Keratinocyte (primary cell): ENCODE data around the gene OR2D3. TPM values are rescaled to one million over a fixed set of nuclear protein-coding genes. Genes with fewer than 3 reads are reported as not detected.

Source experiments
- DNase-seq: peaks from one replicate; pipeline ENCODE4 v3.0.0-alpha.2; 2011; ENCODE audit warnings: low read depth, missing footprints, low spot score
- FAIRE-seq: peaks from 2 replicates; lab custom pipeline; 2011; peaks lifted over from hg19 to GRCh38; lab: Jason Lieb, UNC
- H2AFZ ChIP-seq: 2 replicates; pipeline ENCODE4 v1.6.0; 2012; ENCODE audit warnings: low read length, control low read depth, inconsistent platforms; ENCODE audit not compliant: control insufficient read depth
- H3K27ac ChIP-seq: 2 replicates; pipeline ENCODE4 v1.5.1; 2011; ENCODE audit warnings: low read length; ENCODE audit not compliant: control insufficient read depth, insufficient read depth
- H3K27me3 ChIP-seq: 3 replicates; pipeline ENCODE4 v1.6.0; 2011; ENCODE audit warnings: low read length; ENCODE audit not compliant: control insufficient read depth, insufficient read depth; ENCODE audit errors: extremely low read depth
- H3K36me3 ChIP-seq, 2 experiments: 2 replicates in 1 of 2; 3 replicates in 1 of 2; pipeline ENCODE4 v1.5.1; 2011; ENCODE audit warnings: low read length in 2 of 2, mild to moderate bottlenecking in 1 of 2; ENCODE audit not compliant: control insufficient read depth in 2 of 2, insufficient read depth in 2 of 2; ENCODE audit errors: extremely low read depth in 1 of 2
- H3K4me1 ChIP-seq: 3 replicates; pipeline ENCODE4 v1.5.1; 2011; ENCODE audit warnings: low read length; ENCODE audit not compliant: control insufficient read depth, insufficient read depth; ENCODE audit errors: extremely low read depth
- H3K4me2 ChIP-seq: 3 replicates; pipeline ENCODE4 v1.6.0; 2011; ENCODE audit warnings: low read depth, low read length; ENCODE audit not compliant: control insufficient read depth, insufficient read depth; ENCODE audit errors: extremely low read depth
- H3K4me3 ChIP-seq, 3 experiments: fragments of 200-600 bp in 1 of 3; sonication (generic) in 1 of 3; 2 replicates in 2 of 3; 3 replicates in 1 of 3; pipeline ENCODE4 v1.5.1; 2011 to 2016; ENCODE audit warnings: low read length in 3 of 3, mild to moderate bottlenecking in 3 of 3, control low read depth in 2 of 3, inconsistent platforms in 1 of 3, low read depth in 1 of 3, mixed read lengths in 1 of 3, mixed run types in 1 of 3, moderate library complexity in 1 of 3; ENCODE audit not compliant: control insufficient read depth in 2 of 3, insufficient read depth in 2 of 3; ENCODE audit errors: extremely low read depth in 1 of 3
- H3K79me2 ChIP-seq: 2 replicates; pipeline ENCODE4 v1.6.0; 2012; ENCODE audit warnings: low read length; ENCODE audit not compliant: control insufficient read depth, insufficient read depth
- H3K9ac ChIP-seq: 3 replicates; pipeline ENCODE4 v1.6.0; 2011; ENCODE audit warnings: low read length; ENCODE audit not compliant: control insufficient read depth, insufficient read depth; ENCODE audit errors: extremely low read depth
- H3K9me1 ChIP-seq: 3 replicates; pipeline ENCODE4 v1.6.0; 2011; ENCODE audit warnings: low read length; ENCODE audit not compliant: control insufficient read depth, insufficient read depth; ENCODE audit errors: extremely low read depth
- H3K9me3 ChIP-seq: 2 replicates; pipeline ENCODE4 v1.5.1; 2012; ENCODE audit warnings: low read depth, low read length; ENCODE audit not compliant: control insufficient read depth
- H4K20me1 ChIP-seq: 3 replicates; pipeline ENCODE4 v1.6.0; 2011; ENCODE audit warnings: low read length; ENCODE audit not compliant: control insufficient read depth, insufficient read depth; ENCODE audit errors: extremely low read depth
- CTCF ChIP-seq, 3 experiments: IDR thresholded peaks in 1 of 3; conservative IDR thresholded peaks in 1 of 3; optimal IDR thresholded peaks in 1 of 3; 2 replicates in 2 of 3; 3 replicates in 1 of 3; pipeline versions ENCODE3 to v1.5.1; 2011; ENCODE audit warnings: low read length in 3 of 3, mild to moderate bottlenecking in 3 of 3, moderate library complexity in 2 of 3, control low read depth in 1 of 3, inconsistent platforms in 1 of 3; ENCODE audit not compliant: insufficient read depth in 2 of 3; ENCODE audit errors: extremely low read depth in 1 of 3
- EZH2 ChIP-seq: IDR thresholded peaks from one replicate; pipeline ENCODE4 v1.6.1; 2012; ENCODE audit warnings: inconsistent platforms, mild to moderate bottlenecking, low read length, moderate library complexity
- dilution Hi-C: fragments of 300-500 bp; cut with MboI; formaldehyde crosslinking; loops from one replicate; pipeline ENCODE4 v1.7.0; 2020; ENCODE audit warnings: low sequenced_read_pairs; ENCODE audit not compliant: extremely low pct_ligation_motif_present
- polyA plus RNA-seq, 5 experiments: library from polyadenylated mRNA; depleted of rRNA in 3 of 5; stranded (reverse) in 3 of 5; stranded (forward) in 1 of 5; unstranded in 1 of 5; fragments of >200 nt; gene quantifications; 1 replicate in 1 of 5; 2 replicates in 3 of 5; 3 replicates in 1 of 5; pipeline versions ENCODE4 v1.2.1 to v1.2.3, GENCODE V29; 2011 to 2012; ENCODE audit warnings: missing spikeins in 2 of 5, low read depth in 1 of 5, low replicate concordance in 1 of 5

OR2D3 gene
- polyA plus RNA-seq, 1 donor (not counting 4 experiments of a cell fraction or from before 2014, with no cell fraction given) = not detected

GRCh38 chr11:6892400-6892799, 28.4 kb upstream of the OR2D3 start, which contains the start of gene OR2D2:
OR2D2 (minus strand) TSS chr11:6892500; CDS start chr11:6892500, 0 bp downstream.
- Histone ChIP-seq H3K4me3 (no peak within 1 kb of the TSS), H3K4me1 (no peaks in the 10 kb centered on the region), H3K27ac (no peak within 1 kb of the TSS), H3K79me2 (no peaks in the 10 kb centered on the region), H3K9me1 (no peaks in the 10 kb centered on the region), H3K9ac (no peak within 1 kb of the TSS), H4K20me1 (no peaks in the 10 kb centered on the region), H3K36me3 (no peaks in the 10 kb centered on the region), H3K27me3 (no peaks in the 10 kb centered on the region), H3K9me3 (no peaks in the 10 kb centered on the region), H3K4me2 (no peak within 1 kb of the TSS), H2AFZ (no peak within 1 kb of the TSS)
- dilution Hi-C loops = no loop called here
- DNase-seq (no peak), FAIRE-seq (no peak)
- no peak for TF ChIP-seq CTCF (optimal IDR thresholded peaks at IDR 0.05 in 1 of 3, IDR thresholded peaks at IDR 0.05 in 1 of 3, conservative IDR thresholded peaks at IDR 0.05 in 1 of 3; ENCODE audit: extremely low read depth in 1 of 3, insufficient read depth in 2 of 3, low read length in 3 of 3)
- TF ChIP-seq EZH2 = no peak

- dilution Hi-C loops = no loop called here
- H2AFZ ChIP-seq = no peak overlapping the region
- no peaks in the 10 kb centered on the region for H3K9me1 ChIP-seq
- FAIRE-seq (no peak), DNase-seq (no peak)
- no peaks in the 10 kb centered on the region for H3K36me3 ChIP-seq
- no peaks in the 10 kb centered on the region for H3K79me2 ChIP-seq
- H3K4me2 ChIP-seq = no peak overlapping the region
- TF ChIP-seq EZH2 = no peak
- TF ChIP-seq CTCF (optimal IDR thresholded peaks at IDR 0.05 in 1 of 3, IDR thresholded peaks at IDR 0.05 in 1 of 3, conservative IDR thresholded peaks at IDR 0.05 in 1 of 3; ENCODE audit: extremely low read depth in 1 of 3, insufficient read depth in 2 of 3, low read length in 3 of 3) = no peak
- no peaks in the 10 kb centered on the region for H3K27me3 ChIP-seq
- H3K4me3 ChIP-seq = no peak overlapping the region
- H3K27ac ChIP-seq = no peak overlapping the region
- no peaks in the 10 kb centered on the region for H4K20me1 ChIP-seq
- no peaks in the 10 kb centered on the region for H3K4me1 ChIP-seq
- no peaks in the 10 kb centered on the region for H3K9me3 ChIP-seq
- no peak overlapping the region for H3K9ac ChIP-seq
These were observed 26.7 kb upstream of the OR2D3 start for GRCh38 chr11:6894097-6894496.
